ENCODE measurements around the gene F8A3.
"Not testable (repeated sequence)": the region's sequence is repeated elsewhere in the genome, so short reads cannot be mapped to it uniquely, and the experiment has no call there.

The F8A3 gene

DNA sequence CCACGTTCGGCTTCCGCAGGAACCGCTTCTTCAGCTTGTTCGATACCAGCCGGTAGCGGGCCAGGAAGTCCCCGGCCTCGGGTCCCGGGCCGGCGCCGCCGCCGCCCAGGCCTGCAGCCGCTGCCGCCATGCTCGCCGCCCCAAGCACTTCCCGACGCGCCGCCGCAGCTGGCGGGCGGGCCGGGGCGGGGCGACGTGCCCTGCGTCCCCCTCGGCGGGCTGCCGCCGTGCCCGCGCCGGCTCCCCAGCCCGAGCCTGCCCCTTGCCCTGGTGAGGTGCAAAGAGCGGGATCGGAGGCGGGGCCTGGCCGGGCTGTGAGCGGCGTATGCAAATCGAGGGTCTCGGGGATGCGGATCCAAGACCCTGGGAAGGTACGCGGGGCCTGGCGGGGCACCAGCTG is at the start of gene F8A3:
TSS of gene F8A3 (minus strand) at position 150 of the 400 bp plus-strand sequence. CDS start at position 130, 20 bp downstream.
- DNase-seq (ENCODE audit: low spot score) = not testable (repeated sequence)

DNA sequence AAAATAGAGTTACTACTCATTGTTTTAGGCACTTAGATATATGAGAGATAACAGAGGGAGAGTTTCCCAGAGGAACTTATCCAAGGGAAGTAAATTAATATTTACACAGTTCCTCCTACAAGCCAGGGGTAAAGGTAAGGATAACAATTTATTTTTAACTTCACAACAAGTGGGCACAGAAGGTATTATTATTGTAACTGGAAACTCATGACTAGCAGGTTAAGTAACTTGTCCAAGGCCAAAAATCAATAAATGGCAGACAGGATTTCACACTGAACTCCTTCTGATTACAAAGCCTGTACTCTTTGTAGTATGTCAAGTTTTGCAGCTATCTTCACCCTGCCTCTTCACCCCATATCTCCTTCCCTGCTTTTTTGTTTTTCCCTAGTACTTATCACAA is 46.9 kb upstream of the F8A3 start:
- no peak for DNase-seq (ENCODE audit: low spot score)

DNA sequence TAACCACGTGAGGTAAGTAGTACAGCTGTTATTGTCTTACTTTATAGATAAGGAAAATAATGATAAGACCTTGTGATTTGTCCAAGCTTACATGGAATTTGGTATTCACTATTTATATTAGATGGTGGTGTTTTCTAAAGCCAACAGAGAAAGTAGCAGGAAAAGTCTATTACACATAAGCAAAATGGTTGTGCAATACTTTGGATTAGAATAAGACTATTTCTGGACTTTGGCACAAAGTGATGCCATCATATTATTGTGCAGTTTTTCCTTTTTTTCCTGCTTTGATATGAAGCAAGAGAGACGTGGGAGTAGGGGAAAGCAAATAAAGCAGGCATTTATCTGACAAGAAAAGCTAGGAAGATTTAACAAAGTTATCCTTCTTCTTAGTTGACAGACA is 36.7 kb upstream of the F8A3 start:
- not testable (repeated sequence) for DNase-seq (ENCODE audit: low spot score)

DNA sequence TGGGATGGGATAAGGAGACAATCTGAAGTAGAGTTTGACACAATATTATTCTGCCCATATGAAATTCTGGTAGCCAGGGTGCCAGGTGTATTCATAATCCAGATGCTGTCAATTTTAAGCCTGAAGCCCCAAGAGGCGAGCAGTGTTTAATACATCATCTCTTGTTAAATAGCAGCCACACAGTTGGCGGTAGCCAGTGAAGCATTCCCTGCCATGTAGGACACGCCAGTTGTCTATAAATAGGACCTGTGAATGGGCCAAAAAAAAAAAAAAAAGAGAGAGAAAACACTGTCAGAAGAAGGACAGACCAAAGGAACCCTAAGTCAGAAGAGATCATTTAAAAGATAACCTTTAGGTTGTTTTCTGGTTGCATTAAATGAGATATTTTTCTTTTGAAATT is 33.0 kb upstream of the F8A3 start:
- not testable (repeated sequence) for DNase-seq (ENCODE audit: low spot score)

DNA sequence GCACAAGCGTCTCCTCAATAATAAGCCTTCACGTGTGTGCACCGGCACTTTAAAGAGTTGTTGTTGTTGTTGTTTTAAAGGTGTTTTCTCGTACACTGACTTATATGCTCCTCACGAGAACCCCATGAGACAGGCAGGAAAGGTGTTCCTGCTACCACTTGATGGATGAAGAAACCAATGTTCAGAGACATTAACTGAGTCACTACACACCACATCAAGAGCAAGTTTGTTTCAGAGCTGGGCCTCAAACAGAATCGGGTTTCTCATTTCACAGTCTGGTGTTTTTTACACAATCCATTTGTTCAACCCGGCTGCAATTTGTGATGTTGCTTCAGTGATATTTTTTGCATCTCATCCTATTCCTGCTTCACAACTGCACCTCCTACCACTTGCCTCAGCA is 18.7 kb upstream of the F8A3 start:
- not testable (repeated sequence) for DNase-seq (ENCODE audit: low spot score)

DNA sequence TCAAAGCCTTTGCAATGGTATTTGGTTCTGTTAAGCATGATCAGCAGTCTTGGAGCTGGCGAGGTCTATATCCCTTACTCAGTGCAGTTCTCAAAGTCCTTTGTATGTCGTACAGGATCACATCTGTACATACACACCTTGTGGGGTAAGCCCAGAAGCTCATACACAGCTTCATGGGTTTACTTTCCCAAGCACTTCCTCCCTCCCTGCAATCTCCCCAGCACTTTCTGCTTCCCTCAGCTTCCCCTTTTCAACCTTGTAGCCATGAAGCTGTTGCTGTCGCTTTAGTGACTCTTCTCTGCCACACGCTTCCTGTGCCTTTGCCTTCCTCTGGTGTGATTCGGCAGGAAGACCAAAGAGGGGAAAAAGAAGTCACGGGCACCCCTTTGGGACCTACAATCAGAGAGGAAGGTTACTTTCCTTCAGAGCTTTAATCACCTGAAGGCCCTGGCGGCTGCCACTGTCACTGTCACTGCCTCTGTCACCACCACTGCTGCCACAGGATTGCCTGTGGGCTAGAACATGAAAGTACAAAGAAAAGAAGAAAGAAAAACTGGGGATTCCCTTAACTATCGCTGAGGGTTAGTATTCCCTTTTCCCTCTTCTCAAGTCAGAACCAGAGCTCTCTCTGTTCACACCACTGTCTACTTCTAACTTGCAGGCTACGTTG is 8.0 kb upstream of the F8A3 start:
- not testable (repeated sequence) for DNase-seq (ENCODE audit: low spot score)

DNA sequence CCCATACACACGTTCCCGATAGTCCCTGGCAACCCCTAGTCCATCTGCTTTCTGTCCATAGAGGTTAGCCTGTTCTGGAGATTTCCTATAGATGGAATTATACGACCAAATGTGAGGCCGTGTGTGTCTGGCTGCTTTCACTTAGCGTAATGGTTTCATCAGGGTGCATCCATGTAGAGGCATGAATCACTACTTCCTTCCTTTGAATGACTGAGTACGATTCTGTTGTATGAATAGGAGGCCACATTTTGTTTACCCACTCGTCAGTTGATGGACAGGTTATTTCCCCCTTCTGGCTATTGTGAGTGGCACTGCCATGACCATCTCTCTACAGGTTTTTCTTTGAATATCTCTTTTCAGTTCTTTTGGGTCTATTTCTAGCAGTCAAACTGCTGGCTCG is 2.1 kb upstream of the F8A3 start:
- DNase-seq (ENCODE audit: low spot score) = not testable (repeated sequence)

DNA sequence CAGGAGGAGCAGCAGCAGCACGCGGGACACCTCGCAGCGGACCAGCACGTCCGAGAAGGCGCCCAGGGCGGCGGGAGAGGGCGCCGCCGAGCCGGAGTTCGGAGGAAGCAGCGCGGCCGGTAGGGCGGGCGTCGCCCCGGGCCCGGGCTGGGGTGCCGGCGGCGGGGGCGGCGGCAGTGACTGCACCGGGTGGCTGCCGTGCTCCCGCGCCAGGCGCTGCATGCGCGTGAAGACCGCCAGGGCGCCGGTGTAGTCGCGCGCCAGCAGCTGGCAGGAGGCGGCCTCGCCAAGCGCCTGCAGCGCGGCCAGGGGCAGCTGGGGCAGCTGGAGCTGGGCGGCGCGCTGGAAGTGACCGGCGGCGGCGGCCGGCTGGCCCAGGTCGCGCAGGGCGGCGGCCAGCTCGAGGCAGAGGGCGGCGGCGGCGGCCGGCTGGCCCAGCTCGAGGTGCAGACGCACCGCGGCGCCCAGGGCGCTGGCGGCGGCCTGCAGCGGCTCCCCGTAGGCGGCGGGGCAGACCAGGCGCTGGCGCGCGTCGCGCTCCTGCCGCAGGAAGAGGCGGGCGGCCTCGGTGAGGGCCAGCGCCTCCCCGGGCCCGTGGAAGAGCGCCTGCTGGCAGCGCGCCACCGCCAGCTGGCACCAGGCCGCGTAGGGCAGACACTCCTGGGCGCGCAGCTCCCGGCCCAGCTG is 516 bp downstream of the F8A3 start:
- DNase-seq (ENCODE audit: low spot score) = not testable (repeated sequence)

DNA sequence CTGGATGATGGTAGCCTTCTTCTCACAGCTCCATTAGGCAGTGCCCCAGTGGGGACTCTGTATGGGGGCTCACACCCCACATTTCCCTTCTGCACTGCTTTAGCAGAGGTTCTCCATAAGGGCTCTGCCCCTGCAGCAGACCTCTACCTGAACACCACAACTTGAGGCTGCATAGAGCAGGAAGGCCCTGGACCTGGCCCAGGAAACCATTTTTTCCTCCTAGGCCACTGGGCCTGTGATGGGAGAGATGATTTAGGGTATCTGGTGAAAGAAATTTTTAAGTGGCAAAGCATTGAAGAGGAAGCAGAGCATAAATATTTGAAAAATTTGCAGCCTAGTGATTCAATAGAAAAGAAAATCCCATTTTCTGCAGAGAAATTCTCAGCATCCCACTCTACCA is 17.3 kb downstream of the F8A3 start:
- no peak for DNase-seq (ENCODE audit: low spot score)

DNA sequence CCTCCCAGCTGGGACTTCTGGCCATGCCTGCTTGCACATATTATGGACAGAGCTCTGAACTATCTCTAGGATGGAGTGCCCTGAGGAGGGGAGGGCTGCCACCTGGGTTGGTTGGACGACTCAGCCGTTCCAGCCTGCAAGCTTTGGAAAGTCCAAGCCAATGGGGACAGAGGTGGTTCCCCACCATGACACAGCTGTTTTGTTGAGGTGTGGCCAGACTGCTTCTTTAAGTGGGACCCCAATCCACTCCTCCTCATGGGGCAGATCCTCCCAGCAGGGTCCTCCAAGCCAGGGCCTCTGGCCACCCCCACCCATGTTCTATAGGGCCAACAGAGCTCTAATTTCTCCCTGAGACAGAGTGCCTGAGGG is 22.7 kb downstream of the F8A3 start:
- DNase-seq (ENCODE audit: low spot score) = peak; percentile 24

DNA sequence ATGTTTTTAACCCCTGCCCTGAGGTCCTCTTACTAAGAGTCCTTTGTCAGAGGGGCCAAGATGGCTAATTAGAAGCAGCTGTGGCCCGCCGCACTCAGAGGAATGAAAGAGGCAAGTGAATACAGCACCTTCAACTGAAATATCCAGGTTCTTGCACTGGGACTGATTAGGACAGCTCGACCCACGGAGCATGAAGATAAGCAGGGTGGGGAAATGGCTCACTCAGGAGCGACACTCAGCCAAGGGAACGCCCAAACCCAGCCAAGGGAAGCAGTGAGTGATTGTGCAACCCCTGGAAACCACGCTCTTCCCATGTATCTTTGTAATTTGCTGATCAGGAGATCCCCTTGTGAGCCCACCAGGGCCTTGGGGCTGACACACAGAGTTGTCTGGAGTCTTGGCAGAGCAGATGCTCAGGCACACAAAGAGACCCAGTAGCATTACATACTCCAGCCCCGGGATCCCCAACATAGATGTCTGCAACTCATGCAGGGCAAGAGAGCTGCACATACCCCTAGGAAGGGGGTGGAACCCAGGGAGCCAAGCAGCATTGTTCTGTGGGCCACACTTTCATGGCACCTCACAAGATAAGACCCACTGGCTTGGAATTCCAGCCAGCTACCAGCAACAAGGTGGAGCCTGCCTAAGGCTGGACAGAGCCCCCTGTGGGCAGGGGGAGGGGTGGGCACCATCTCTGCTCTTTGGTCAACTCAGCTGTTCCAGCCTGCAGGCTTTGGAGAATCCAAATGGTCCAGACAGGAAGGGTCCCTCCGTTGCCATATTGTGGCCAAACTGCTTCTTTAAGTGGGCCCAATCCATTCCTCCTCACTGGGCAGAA is 23.3 kb downstream of the F8A3 start:
- DNase-seq (ENCODE audit: low spot score) = peak; percentile 76

DNA sequence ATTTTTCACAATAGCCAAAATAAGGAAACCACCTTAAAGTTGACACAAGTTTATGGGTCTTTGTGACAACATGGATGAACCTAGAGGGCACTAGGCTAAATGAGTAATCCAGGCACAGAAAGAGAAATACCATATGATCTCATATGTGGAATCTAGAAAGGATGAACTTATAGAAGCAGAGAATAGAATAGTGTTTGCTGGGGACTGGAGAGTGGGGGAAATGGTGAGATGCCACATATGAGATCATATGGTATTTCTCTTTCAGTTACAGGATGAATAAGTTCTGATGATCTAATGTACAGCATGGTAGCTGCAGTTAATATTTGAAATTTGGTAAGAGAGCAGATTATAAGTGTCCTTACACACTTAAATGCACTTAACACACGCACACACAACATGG is 40.7 kb downstream of the F8A3 start:
- no peak for DNase-seq (ENCODE audit: low spot score)

Measured in hematopoietic multipotent progenitor cell treated with erythropoietin and hydrocortisone succinate and interleukin-3 and kit ligand, for 17 days (in vitro differentiated cells).